ENCODE measurements around the gene PSMB2.
A peak's percentile ranks its signal among the peaks of the same experiment; 100 is the strongest.
"Not testable (repeated sequence)": the region's sequence is repeated elsewhere in the genome, so short reads cannot be mapped to it uniquely, and the experiment has no call there.

PSMB2 gene

GRCh38 chr1:35591211-35591610, 50.1 kb downstream of the PSMB2 start:
- DNase-seq = no peak

- DNase-seq = no peak
Observed at GRCh38 chr1:35590476-35591040, 50.8 kb downstream of the PSMB2 start.

DNA sequence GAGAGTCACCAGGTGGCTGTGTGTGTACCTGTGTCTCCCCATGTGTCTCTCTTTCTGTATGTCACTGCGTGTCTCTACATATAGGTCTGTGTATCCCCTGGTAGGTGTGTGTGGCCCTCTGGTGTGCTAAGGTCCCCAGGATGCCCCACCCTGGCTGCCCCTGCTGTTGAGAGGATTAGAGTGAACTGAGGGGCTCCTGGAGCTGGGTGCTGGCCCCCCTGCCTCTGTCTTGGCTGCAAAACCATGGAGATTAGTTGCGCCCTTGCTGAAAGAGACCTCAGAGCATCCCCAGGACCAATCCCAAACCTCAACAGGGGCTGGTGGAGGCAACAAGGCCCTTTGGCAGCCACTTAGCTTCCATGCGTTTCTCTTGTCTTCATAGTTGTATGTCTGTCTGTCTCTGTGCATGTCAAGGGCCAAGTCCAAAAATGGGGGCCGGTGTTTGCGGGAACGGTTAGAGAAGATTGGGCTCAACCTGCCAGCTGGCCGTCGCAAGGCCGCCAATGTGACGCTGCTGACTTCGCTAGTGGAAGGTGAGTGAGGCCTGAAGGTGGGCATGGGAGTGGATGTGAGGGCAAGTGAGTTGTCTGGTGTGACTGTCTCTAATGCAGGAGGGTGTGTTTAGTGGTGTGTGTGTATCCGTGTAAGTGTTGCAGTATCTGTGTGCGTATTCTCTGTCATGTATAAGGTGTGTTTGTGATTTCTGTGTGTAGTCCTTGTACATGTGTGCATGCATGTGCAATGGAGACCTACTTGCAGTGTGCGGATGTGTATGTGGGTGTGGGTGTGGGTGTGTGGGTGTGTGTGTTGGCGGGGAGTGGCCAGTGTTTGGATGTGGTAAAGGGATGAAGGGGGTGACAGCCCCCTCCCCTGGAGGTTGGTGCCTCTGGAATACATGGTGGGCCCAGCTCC, 51.6 kb downstream of the PSMB2 start:
- DNase-seq = no peak

- DNase-seq = no peak
Observed at GRCh38 chr1:35588197-35588910, 53.0 kb downstream of the PSMB2 start.

DNA sequence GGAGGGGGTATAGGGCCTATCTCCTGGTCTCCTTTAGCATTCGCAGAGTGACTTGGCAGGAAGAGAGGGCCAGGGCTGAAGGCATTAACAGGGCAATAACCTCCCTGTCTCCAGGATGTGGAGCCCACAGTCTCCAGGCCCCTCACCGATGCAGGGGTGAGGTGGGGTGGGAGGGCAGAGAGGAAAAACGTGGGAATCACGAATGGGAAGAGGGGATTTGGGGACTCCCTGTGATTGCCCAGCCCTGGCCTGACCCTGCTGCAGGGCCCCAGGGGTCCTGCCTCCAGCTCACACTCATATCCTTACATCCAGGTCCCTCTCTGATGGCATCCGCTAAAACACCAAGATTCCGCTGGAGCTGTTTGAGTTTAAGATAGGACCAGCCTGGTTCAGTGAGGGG, 53.6 kb downstream of the PSMB2 start:
- DNase-seq = no peak

- DNase-seq = no peak
Observed at GRCh38 chr1:35586808-35587207, 54.5 kb downstream of the PSMB2 start.

GRCh38 chr1:35585805-35586204, 55.5 kb downstream of the PSMB2 start:
- not testable (repeated sequence) for DNase-seq

GRCh38 chr1:35585281-35585680, 56.0 kb downstream of the PSMB2 start:
- no peak for DNase-seq

GRCh38 chr1:35581621-35582020, 59.7 kb downstream of the PSMB2 start:
- DNase-seq = not testable (repeated sequence)

GRCh38 chr1:35580949-35581388, 60.4 kb downstream of the PSMB2 start:
- DNase-seq = no peak

- peak; percentile 59 for DNase-seq
Observed at GRCh38 chr1:35577071-35577998, 64.0 kb downstream of the PSMB2 start.

GRCh38 chr1:35576766-35577070, 64.6 kb downstream of the PSMB2 start:
- not testable (repeated sequence) for DNase-seq

- no peak for DNase-seq
Observed at GRCh38 chr1:35576061-35576765, 65.1 kb downstream of the PSMB2 start.

GRCh38 chr1:35575416-35575958, 65.8 kb downstream of the PSMB2 start:
- DNase-seq = no peak

DNA sequence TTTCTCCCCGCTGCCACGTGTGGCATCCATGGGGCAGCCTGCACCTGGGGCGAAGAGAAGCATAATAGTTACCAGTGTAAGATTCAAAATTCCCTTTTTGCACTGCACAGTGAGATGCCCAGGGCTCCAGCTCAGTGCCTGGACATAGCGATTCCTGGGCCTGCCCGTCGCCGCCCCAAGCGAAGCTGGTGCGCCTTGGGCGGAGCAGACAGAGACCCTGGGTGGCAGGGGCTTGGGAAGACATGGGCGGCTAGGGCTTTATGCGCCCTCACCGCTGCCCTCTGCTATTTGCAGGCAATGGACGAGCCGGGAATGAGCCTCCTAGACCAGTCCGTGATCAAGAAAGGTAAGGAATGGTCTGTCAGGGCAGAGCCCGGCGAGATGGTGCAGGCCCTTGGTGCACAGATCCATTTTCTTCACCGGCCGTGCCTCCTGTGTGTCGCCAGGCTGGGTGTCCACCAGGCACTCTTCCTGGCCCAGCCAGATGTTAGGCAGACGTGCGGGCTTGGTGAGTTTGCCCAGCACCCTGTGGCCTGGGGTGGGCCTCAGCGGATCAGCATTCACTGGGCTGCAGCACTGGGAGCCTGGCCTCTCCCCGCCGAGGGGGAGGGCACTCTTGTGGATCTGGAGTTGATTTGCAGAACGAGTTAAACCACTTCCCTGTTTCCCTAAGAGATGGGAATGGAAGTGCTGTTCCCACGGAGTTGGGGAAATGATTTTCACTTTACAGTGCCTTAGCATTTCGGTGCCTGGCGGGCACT, 66.5 kb downstream of the PSMB2 start:
- no peak for DNase-seq

- DNase-seq = no peak
Observed at GRCh38 chr1:35574125-35574654, 67.1 kb downstream of the PSMB2 start.

DNA sequence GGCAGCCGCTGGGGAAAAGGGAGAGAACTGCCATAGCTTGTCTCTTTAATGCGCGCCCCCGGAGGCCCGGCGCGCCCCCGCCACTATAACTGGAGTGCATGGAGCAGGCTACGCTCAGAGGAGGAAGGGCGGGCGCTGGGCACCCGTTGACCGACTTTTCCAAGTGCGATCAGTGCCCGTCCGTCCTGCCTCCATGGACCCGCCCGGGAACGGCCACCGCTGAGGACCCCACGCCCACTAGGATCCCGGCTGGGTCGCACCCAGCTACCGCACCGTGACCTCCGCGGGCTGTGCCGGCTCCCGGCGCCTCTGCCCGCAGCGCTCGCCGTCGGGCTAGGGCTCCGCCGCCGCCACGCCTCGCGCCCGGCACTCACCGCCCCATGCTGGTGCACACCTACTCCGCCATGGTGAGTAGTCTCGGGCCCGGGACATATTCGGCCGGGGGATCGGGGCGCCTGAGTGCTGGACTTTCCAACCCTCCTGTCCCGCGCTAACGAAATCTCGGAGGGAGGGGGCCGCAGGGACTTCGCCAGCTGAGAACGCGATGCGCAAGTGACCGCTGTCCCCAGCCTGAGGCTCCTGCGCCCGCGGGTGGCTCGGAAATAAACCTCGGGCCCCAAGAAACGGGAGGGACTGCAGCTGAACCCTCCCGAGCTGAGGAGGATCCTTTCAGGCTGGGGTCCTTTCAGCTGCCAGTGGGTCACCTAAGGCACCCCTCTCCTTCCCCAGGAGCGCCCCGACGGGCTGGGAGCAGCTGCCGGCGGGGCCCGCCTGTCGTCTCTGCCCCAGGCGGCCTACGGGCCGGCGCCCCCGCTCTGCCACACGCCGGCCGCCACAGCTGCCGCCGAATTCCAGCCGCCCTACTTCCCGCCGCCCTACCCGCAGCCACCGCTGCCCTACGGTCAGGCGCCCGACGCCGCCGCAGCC, 67.9 kb downstream of the PSMB2 start, which contains the start of gene TFAP2E:
Gene TFAP2E (plus strand): TSS at position 117 of the 927 bp plus-strand sequence. CDS start 264 bp downstream, at position 381.
- no peak for DNase-seq

GRCh38 chr1:35572296-35572695, 69.0 kb downstream of the PSMB2 start:
- DNase-seq = no peak

- no peak for DNase-seq
Observed at GRCh38 chr1:35571263-35571662, 70.1 kb downstream of the PSMB2 start.
